Heart right ventricle (tissue), 16 donors: ENCODE results near the gene EZR. TPM values are rescaled to one million over a fixed set of nuclear protein-coding genes. Genes with fewer than 3 reads are reported as not detected.

ENCODE experiments used
- ATAC-seq, 8 donors: fragments of 200-7000 bp; cut with Tn5 transposase; one replicate each; pipeline ENCODE4 v1.9.1; 2020; ENCODE audit warnings: mild to moderate bottlenecking in 8 of 8, moderate library complexity in 8 of 8, moderate number of reproducible peaks in 1 of 8
- DNase-seq, 2 donors: peaks; one replicate each; pipeline ENCODE4 v3.0.0-alpha.2; 2020
- H3K27ac ChIP-seq, 10 donors: fragments of 200-600 bp; sonication (generic) in 2 of 10; one replicate each; pipeline versions ENCODE4 v1.5.0 to v1.8.0; 2020 to 2022; ENCODE audit warnings: mild to moderate bottlenecking in 3 of 10
- H3K27me3 ChIP-seq, 7 donors: fragments of 200-600 bp; one replicate each; pipeline ENCODE4 v1.8.0; 2021 to 2022; ENCODE audit warnings: mild to moderate bottlenecking in 2 of 7
- H3K36me3 ChIP-seq, 9 donors: fragments of 200-600 bp; sonication (generic) in 1 of 9; one replicate each; pipeline versions ENCODE4 v1.5.0 to v1.8.0; 2020 to 2022; ENCODE audit warnings: mild to moderate bottlenecking in 2 of 9
- H3K4me1 ChIP-seq, 9 donors: fragments of 200-600 bp; sonication (generic) in 1 of 9; one replicate each; pipeline versions ENCODE4 v1.5.0 to v1.8.0; 2020 to 2022; ENCODE audit warnings: mild to moderate bottlenecking in 4 of 9
- H3K4me3 ChIP-seq, 10 donors: fragments of 200-600 bp; sonication (generic) in 2 of 10; one replicate each; pipeline versions ENCODE4 v1.5.0 to v1.8.0; 2020 to 2022; ENCODE audit warnings: mild to moderate bottlenecking in 7 of 10, moderate library complexity in 2 of 10
- H3K9me3 ChIP-seq, 11 donors: fragments of 200-600 bp in 10 of 11; sonication (generic) in 2 of 11; one replicate each; pipeline versions ENCODE4 v1.5.0 to v1.8.0; 2013 to 2022; ENCODE audit warnings: mild to moderate bottlenecking in 2 of 11, control low read depth in 1 of 11, moderate library complexity in 1 of 11
- WGBS, 2 donors: extraction: QIAGEN DNeasy Blood & Tissue Kit; methylation state at CpG; one replicate each; pipeline ENCODE4 v1.1.7; 2013; ENCODE audit warnings: inconsistent platforms in 1 of 2; 5-methylcytosine and 5-hydroxymethylcytosine counted together
- intact Hi-C, 10 donors: fragments of 100-400 bp; cut with DNase I; formaldehyde crosslinking; loops; one replicate each; pipeline versions ENCODE4 v1.11.1 to v1.14.2; 2022
- polyA plus RNA-seq, 2 donors: library from polyadenylated mRNA; stranded (reverse); fragments of 200-250 nt; gene quantifications; one replicate each; pipeline ENCODE4 v1.2.3, GENCODE V29; 2013
- total RNA-seq, 10 donors: library from RNA; stranded (reverse); fragmentation: NEBNext Ultra II Directional in 3 of 10; extraction: Animal tissue kit (Norgen Biotek cat#: 25700) in 3 of 10; gene quantifications; one replicate each; pipeline versions ENCODE4 v1.2.1 to v1.2.4, GENCODE V29; 2021 to 2023
- TF ChIP-seq, protein P1 (sequence below), 9 donors: fragments of 200-600 bp; sonication (generic) in 2 of 9; IDR thresholded peaks; one replicate each; pipeline versions ENCODE4 v1.5.0 to v1.8.0; 2021 to 2022; ENCODE audit warnings: antibody characterized with exemption in 9 of 9, mild to moderate bottlenecking in 5 of 9, moderate library complexity in 1 of 9
- donor health status: Arrhythmogenic right ventricular cardiomyopathy.
- donor health status: ischemic (EF 13 %, LVEDD 7.1; RV severe dilation, severe dysfunction).
- donor health status: healthy with polysubstance abuse.
- donor health status: DM: no; HTN: yes; CAD: no.
- donor health status: DM: no; HTN: no; CAD: no.
- donor health status: ischemic (EF 25% LVEDD 6.9; RV normal size, moderate dysfunction).
- donor health status: ischemic (EF 25% LVEDD 5.7; RV mildly dilated, moderate dysfunction).
- donor health status: healthy.
- donor health status: DM: yes; HTN: yes; CAD: no.
- donor health status: Ischemic cardiomyopathy.
- donor health status: ischemic (EF 35%, LVEDD 5.7; RV mildly dilated, moderate dysfunction).
- donor health status: nonischemic (EF 11% LVEDD 7.7; RV severe dilation, severe dysfunction).
- donor health status: DM: yes; HTN: yes; CAD: no.
- donor health status: PGD.
- donor health status: ischemic (EF 29% LVEDD 5.4; RV normal size, mild dysfunction).
- donor health status: nonischemic (EF 23%, LVEDD 6.1; RV moderate dilation, normal function).

The EZR gene
- total and polyA plus RNA-seq, 12 donors: 90.3 to 322 (median 186) TPM

GRCh38 chr6:158852312-158853071 lies 33.3 kb upstream of the EZR start:
- peak in 2 of 8 donors; percentile 10 to 42 for ATAC-seq
- intact Hi-C loops: no loop called here
- Histone ChIP-seq H3K27ac (peak overlapping the region in 1 of 10 donors; percentile 70), H3K9me3 (no peaks in the 10 kb centered on the region), H3K27me3 (no peaks in the 10 kb centered on the region), H3K36me3 (no peaks in the 10 kb centered on the region), H3K4me3 (no peak overlapping the region), H3K4me1 (peaks cover 5 to 48% (median 18%) of the 10 kb centered on the region in 9 donors)
- TF ChIP-seq, protein P1, sequence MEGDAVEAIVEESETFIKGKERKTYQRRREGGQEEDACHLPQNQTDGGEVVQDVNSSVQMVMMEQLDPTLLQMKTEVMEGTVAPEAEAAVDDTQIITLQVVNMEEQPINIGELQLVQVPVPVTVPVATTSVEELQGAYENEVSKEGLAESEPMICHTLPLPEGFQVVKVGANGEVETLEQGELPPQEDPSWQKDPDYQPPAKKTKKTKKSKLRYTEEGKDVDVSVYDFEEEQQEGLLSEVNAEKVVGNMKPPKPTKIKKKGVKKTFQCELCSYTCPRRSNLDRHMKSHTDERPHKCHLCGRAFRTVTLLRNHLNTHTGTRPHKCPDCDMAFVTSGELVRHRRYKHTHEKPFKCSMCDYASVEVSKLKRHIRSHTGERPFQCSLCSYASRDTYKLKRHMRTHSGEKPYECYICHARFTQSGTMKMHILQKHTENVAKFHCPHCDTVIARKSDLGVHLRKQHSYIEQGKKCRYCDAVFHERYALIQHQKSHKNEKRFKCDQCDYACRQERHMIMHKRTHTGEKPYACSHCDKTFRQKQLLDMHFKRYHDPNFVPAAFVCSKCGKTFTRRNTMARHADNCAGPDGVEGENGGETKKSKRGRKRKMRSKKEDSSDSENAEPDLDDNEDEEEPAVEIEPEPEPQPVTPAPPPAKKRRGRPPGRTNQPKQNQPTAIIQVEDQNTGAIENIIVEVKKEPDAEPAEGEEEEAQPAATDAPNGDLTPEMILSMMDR (IDR thresholded peaks at IDR 0.05): no peak
- no peak for DNase-seq
- WGBS, 2 donors: 96 to 97% methylated on average over 11 of the region's 11 CpGs

- H3K27ac ChIP-seq: peak overlapping the region in 1 of 10 donors; percentile 3
- TF ChIP-seq, protein P1 (IDR thresholded peaks at IDR 0.05): no peak
- ATAC-seq: no peak
These were observed 31.6 kb upstream of the EZR start for GRCh38 chr6:158850807-158851115.

DNA sequence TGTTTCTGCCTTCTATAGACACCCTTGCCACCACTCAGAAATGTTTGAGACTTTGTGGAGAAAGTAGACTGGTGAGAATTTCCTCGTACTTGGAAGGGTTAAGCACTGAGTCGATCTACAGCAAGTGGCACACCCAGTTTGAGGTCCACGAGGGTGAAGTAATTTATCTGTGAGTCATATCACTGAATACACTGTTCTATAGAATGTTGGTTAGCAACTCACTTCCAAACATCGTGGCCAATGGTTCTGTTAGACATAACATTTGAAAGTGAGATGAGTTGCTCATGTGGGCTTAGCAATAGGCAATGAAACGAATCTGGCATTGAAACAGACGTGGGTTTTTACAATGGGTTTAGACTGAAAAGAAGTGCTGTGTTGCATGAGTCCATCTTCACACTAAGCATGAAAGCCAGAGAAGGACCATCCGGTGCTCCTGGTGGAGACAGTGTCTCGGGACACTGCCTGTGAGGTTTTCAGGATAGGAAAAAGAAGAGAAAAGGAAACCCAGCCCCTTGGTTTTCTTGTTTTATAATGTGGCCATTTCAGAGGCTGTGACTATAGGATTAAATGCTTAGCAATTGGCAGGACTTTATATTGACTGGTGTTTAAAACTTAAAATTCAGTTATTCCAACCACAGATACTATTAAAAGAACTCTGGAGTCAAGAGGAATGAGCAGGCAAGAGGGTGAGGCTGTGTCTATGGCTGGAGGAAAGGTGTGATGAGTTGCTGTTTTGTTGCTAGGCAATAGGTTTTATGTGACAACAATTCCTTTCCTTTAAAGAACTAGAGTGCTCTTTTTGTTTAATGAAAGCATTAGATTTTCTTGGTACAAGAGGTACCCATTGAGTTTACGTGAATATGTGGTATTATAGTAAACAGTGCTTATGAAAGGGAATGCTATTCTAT lies 31.0 kb upstream of the EZR start:
- intact Hi-C loops: no loop called here
- H3K9me3 ChIP-seq: no peaks in the 10 kb centered on the region
- TF ChIP-seq, protein P1 (IDR thresholded peaks at IDR 0.05): no peak
- DNase-seq (no peak), ATAC-seq (peak in 6 of 8 donors; percentile 30 to 75 (median 54))
- H3K4me3 ChIP-seq: no peak overlapping the region
- peak overlapping the region in 2 of 10 donors; percentile 3 to 43 for H3K27ac ChIP-seq
- H3K27me3 ChIP-seq: no peaks in the 10 kb centered on the region
- no peaks in the 10 kb centered on the region for H3K36me3 ChIP-seq
- 47 to 48% methylated on average over 9 of the region's 9 CpGs for WGBS, 2 donors
- H3K4me1 ChIP-seq: peaks cover 0 to 46% (median 15%) of the 10 kb centered on the region in 9 donors

More at GRCh38 chr6:158850807-158851115, 31.6 kb upstream of the EZR start:
- H3K9me3 ChIP-seq: no peaks in the 10 kb centered on the region
- intact Hi-C loops: no loop called here
- H3K36me3 ChIP-seq: no peaks in the 10 kb centered on the region
- no peak for DNase-seq
- H3K4me3 ChIP-seq: no peak overlapping the region
- H3K27me3 ChIP-seq: no peaks in the 10 kb centered on the region
- H3K4me1 ChIP-seq: peaks cover 0 to 48% (median 16%) of the 10 kb centered on the region in 9 donors

DNA sequence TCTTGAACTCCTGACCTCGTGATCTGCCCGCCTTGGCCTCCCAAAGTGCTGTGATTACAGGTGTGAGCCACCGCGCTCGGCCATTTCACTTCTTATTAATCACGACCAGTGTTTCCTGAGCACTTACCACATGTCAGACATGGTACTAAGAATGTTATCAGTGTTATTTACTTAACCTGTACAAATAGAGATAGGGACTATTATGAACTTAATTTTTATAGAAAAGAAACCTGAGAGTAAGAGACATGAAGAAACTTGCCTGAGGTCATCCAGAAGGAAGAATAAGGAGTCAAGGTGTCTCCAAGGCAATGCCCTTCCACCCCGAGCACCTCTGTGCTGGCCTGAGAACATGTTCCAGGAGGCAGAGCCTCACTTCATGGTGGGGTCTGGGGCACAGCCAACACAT lies 29.3 kb upstream of the EZR start:
- no peak for ATAC-seq
- H3K27ac ChIP-seq: no peak overlapping the region
- no peaks in the 10 kb centered on the region for H3K27me3 ChIP-seq
- DNase-seq: no peak
- no peaks in the 10 kb centered on the region for H3K9me3 ChIP-seq
- H3K36me3 ChIP-seq: no peaks in the 10 kb centered on the region
- TF ChIP-seq, protein P1 (IDR thresholded peaks at IDR 0.05): no peak
- 94 to 96% methylated on average over 7 of the region's 7 CpGs for WGBS, 2 donors
- intact Hi-C loops: no loop called here
- no peak overlapping the region for H3K4me3 ChIP-seq
- H3K4me1 ChIP-seq: peaks cover 0 to 39% (median 13%) of the 10 kb centered on the region in 9 donors
